ENCODE data around the gene CLIP1. TPM values are rescaled to one million over a fixed set of nuclear protein-coding genes. Genes with fewer than 3 reads are reported as not detected.

CLIP1 gene
- polyA plus RNA-seq, 3 donors: 6.7 to 50.9 (median 12.9) TPM

GRCh38 chr12:122346054-122346453 is 76.4 kb downstream of the CLIP1 start:
- no CpG with 5 or more reads among the region's 5 CpGs for WGBS (ENCODE audit: insufficient coverage)
- no peaks in the 10 kb centered on the region for H3K27me3 ChIP-seq (ENCODE audit: control insufficient read depth in 2 of 2, insufficient read depth in 2 of 2, low read length in 2 of 2)
- no peak overlapping the region for H3K4me3 Mint-ChIP-seq

GRCh38 chr12:122345042-122345441 is 77.4 kb downstream of the CLIP1 start:
- no peak overlapping the region for H3K4me3 ChIP-seq (replicated peaks in 1 of 3; ENCODE audit: low read depth in 2 of 3, low read length in 3 of 3)
- no peak overlapping the region for H3K27ac ChIP-seq (ENCODE audit: low read depth in 1 of 2, low read length in 2 of 2)
- no peaks in the 10 kb centered on the region for H3K4me1 Mint-ChIP-seq
- H3K36me3 Mint-ChIP-seq: peaks cover 44 to 66% of the 10 kb centered on the region in 2 donors
- no peaks in the 10 kb centered on the region for H3K4me1 ChIP-seq (ENCODE audit: control insufficient read depth in 1 of 2, insufficient read depth in 2 of 2, low read length in 2 of 2)
- 100% methylated on average over 1 of the region's 2 CpGs for WGBS (ENCODE audit: insufficient coverage)
- H4K20me1 ChIP-seq (ENCODE audit: insufficient read depth, low read length): no peaks in the 10 kb centered on the region
- no peak overlapping the region for H3K9ac ChIP-seq (ENCODE audit: insufficient read depth, low read length, poor library complexity, severe bottlenecking)
- intact Hi-C loops (cut with micrococcal nuclease): no loop called here
- H3K27ac Mint-ChIP-seq: no peak overlapping the region
- no peak for DNase-seq
- H3K9me3 ChIP-seq (replicated peaks in 1 of 2; ENCODE audit: control insufficient read depth in 1 of 2, insufficient read depth in 1 of 2, low read length in 2 of 2): no peaks in the 10 kb centered on the region
- H3K27me3 Mint-ChIP-seq (ENCODE audit: low read depth in 3 of 3): no peaks in the 10 kb centered on the region
- H3K79me2 ChIP-seq (ENCODE audit: insufficient read depth, low read length): no peaks in the 10 kb centered on the region
- H3K4me2 ChIP-seq (replicated peaks; ENCODE audit: extremely low read depth, low read length, poor library complexity, severe bottlenecking): no peak overlapping the region
- no peaks in the 10 kb centered on the region for H3K9me3 Mint-ChIP-seq
- H3K36me3 ChIP-seq (replicated peaks in 1 of 2; ENCODE audit: control insufficient read depth in 1 of 2, insufficient read depth in 2 of 2, low read length in 2 of 2): peaks cover 49 to 87% of the 10 kb centered on the region in 2 donors
- H2AFZ ChIP-seq (ENCODE audit: insufficient read depth, low read depth, low read length, poor library complexity, severe bottlenecking): no peak overlapping the region
- TF ChIP-seq CTCF (IDR thresholded peaks at IDR 0.05): no peak
- H3K4me3 Mint-ChIP-seq: no peak overlapping the region
- H3K27me3 ChIP-seq (ENCODE audit: control insufficient read depth in 2 of 2, insufficient read depth in 2 of 2, low read length in 2 of 2): no peaks in the 10 kb centered on the region

More at GRCh38 chr12:122346054-122346453, 76.4 kb downstream of the CLIP1 start:
- H3K9me3 ChIP-seq (replicated peaks in 1 of 2; ENCODE audit: control insufficient read depth in 1 of 2, insufficient read depth in 1 of 2, low read length in 2 of 2): no peaks in the 10 kb centered on the region
- no peaks in the 10 kb centered on the region for H3K79me2 ChIP-seq (ENCODE audit: insufficient read depth, low read length)
- H3K9ac ChIP-seq (ENCODE audit: insufficient read depth, low read length, poor library complexity, severe bottlenecking): no peak overlapping the region
- Mint-ChIP-seq H3K36me3 (peaks cover 45 to 66% of the 10 kb centered on the region in 2 donors), H3K4me1 (no peaks in the 10 kb centered on the region), H3K27ac (no peak overlapping the region), H3K27me3 (ENCODE audit: low read depth in 3 of 3) (no peaks in the 10 kb centered on the region), H3K9me3 (no peaks in the 10 kb centered on the region)
- no peak overlapping the region for H3K4me2 ChIP-seq (replicated peaks; ENCODE audit: extremely low read depth, low read length, poor library complexity, severe bottlenecking)
- TF ChIP-seq CTCF (IDR thresholded peaks at IDR 0.05): no peak
- H3K36me3 ChIP-seq (replicated peaks in 1 of 2; ENCODE audit: control insufficient read depth in 1 of 2, insufficient read depth in 2 of 2, low read length in 2 of 2): peaks cover 50 to 87% of the 10 kb centered on the region in 2 donors
- H3K4me1 ChIP-seq (ENCODE audit: control insufficient read depth in 1 of 2, insufficient read depth in 2 of 2, low read length in 2 of 2): no peaks in the 10 kb centered on the region
- intact Hi-C loops (cut with micrococcal nuclease): no loop called here
- no peak overlapping the region for H3K4me3 ChIP-seq (replicated peaks in 1 of 3; ENCODE audit: low read depth in 2 of 3, low read length in 3 of 3)
- no peaks in the 10 kb centered on the region for H4K20me1 ChIP-seq (ENCODE audit: insufficient read depth, low read length)
- H3K27ac ChIP-seq (ENCODE audit: low read depth in 1 of 2, low read length in 2 of 2): no peak overlapping the region
- H2AFZ ChIP-seq (ENCODE audit: insufficient read depth, low read depth, low read length, poor library complexity, severe bottlenecking): no peak overlapping the region
- no peak for DNase-seq
